Measurements from ENCODE around the gene TMPRSS15.
A peak's percentile ranks its signal among the peaks of the same experiment; 100 is the strongest.

The TMPRSS15 gene

DNA sequence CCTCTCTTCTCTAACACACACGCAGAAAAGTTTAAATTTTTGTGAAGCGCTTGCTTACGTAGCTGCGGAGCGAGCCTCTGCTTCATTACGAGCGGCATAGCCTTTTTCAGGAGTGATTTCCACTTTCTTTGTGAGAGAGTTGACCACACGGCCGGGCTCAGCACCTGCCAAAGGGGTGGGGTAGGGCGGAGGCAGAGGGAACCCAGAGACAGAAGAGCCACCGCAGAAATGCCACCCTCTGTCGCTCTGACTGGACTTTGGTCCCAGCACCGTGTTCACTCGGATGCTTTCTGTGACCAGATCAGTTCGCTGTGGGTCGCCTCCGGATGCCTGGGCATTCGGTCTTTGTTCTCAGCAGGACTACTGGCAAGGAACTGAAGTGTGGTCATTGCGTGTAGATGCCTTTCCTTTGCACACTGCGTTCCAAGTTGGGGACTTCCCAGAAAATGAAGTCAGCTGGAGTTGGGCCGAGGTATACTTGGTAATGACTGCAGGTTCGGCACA is 158.1 kb downstream of the TMPRSS15 start:
- peak; percentile 55 for DNase-seq (ENCODE audit: low spot score)

DNA sequence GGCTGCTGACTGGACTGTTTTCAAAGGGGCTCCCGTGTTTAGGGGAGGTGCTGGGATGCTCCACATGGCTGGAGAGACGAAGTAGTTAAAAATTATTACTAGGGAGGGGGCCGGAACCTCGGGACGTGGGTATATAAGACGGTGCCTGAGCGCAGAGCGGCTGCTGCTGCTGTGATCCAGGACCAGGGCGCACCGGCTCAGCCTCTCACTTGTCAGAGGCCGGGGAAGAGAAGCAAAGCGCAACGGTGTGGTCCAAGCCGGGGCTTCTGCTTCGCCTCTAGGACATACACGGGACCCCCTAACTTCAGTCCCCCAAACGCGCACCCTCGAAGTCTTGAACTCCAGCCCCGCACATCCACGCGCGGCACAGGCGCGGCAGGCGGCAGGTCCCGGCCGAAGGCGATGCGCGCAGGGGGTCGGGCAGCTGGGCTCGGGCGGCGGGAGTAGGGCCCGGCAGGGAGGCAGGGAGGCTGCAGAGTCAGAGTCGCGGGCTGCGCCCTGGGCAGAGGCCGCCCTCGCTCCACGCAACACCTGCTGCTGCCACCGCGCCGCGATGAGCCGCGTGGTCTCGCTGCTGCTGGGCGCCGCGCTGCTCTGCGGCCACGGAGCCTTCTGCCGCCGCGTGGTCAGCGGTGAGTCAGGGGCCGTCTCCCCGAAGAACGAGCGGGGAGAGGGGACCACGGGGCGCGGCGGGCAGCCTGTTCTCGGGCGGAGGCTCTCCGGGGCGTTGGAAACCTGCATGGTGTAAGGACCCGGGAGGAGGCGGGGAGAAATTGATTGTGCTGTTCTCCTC is 158.7 kb downstream of the TMPRSS15 start, which contains the start of gene CHODL:
CHODL (plus strand) TSS at position 163 of the 793 bp plus-strand sequence; CDS start at position 554, 391 bp downstream.
- peak; percentile 44 for DNase-seq (ENCODE audit: low spot score)

DNA sequence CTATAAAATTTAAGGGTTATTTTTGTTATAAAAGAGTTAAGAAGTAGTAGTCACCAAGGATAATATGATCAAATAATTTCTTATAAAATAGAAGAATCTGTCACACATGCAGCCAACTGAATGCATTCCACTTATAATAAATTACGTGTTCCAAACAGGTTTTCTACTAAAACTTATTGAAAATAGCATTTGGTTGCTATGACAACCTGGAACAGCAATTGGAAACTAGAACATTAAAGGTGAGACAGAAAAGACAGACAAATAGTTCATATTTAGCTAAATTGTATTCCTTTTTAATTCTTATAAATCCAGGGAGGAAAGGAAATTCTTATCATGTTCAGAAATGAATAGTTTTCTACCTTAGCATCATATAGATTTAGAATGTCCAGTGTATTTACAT is 168.0 kb downstream of the TMPRSS15 start:
- no peak for DNase-seq (ENCODE audit: low spot score)

DNA sequence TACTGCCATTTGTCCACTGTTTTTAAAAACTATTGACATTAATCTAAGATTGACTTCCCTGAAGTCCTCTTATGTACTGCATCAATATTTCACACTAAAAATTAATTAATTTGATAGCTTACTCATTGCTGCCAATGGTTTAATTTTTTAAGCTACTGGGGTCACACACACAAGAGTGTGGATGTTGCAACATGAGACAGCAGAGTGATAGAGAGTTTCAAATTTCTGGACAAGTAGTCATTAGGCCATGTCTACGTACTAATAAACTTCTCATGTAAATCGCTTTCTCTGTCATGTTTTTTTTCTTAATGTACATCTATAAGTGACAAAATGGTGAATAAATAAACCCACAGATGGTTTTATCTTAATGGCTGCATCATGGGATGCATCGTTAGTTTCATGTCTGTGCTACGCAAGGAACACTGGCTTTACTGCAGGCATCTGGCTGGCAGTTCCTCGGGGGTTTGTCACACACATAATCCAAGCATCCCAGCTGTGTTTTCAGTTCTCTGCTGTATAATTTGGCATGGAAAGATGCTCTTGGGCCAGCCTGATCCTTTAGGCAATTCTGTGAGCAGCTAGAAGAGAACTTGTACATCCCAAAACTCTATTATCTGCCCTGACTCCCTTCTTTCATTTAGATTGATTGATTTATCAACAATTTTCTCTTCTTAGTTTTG is 175.4 kb downstream of the TMPRSS15 start:
- no peak for DNase-seq (ENCODE audit: low spot score)

DNA sequence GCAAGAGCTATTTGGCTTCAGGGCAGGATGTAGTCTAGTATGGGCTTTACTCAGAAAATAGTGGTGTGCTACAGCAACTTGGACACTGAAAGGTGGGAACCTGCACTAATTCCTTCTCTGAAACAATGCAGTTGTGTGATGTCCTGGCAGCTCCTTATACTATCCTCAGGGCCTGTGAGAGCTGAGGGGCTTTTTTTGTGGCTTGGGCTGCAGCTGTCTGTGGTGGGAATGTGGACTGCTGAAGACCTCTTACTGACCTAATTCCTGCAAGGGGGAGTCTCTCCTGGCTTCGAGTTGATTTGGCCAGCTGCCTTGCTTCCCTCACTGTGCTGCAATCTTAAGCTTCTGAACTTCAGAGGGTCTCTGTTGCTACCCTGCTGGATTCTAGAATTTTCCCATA is 181.2 kb downstream of the TMPRSS15 start:
- no peak for DNase-seq (ENCODE audit: low spot score)

DNA sequence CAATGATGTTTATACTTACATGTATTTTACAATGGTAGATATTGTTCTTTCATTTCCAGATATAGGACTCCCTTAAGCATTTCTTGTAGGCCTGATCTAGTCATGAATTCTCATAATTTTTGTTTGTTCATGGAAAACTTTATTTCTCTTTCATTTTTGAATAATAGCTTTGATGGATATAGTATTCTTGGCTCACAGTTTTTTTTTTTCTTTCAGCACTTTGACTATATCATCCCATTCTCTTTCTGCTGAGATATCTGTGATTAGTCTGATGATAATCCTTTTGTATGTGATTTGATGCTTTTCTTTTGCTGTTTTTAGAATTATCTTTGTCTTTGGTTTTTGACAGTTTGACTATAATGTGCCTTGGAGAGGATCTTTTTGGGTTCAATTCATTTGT is 183.1 kb downstream of the TMPRSS15 start:
- DNase-seq (ENCODE audit: low spot score): no peak
